ENCODE measurements around the gene DIP2C. TPM values are rescaled to one million over a fixed set of nuclear protein-coding genes. Genes with fewer than 3 reads are reported as not detected.
"Not testable (repeated sequence)": the region's sequence is repeated elsewhere in the genome, so short reads cannot be mapped to it uniquely, and the experiment has no call there.

DIP2C gene
- total RNA-seq, 1 experiment from 2014 or later: 10.7 TPM

DNA sequence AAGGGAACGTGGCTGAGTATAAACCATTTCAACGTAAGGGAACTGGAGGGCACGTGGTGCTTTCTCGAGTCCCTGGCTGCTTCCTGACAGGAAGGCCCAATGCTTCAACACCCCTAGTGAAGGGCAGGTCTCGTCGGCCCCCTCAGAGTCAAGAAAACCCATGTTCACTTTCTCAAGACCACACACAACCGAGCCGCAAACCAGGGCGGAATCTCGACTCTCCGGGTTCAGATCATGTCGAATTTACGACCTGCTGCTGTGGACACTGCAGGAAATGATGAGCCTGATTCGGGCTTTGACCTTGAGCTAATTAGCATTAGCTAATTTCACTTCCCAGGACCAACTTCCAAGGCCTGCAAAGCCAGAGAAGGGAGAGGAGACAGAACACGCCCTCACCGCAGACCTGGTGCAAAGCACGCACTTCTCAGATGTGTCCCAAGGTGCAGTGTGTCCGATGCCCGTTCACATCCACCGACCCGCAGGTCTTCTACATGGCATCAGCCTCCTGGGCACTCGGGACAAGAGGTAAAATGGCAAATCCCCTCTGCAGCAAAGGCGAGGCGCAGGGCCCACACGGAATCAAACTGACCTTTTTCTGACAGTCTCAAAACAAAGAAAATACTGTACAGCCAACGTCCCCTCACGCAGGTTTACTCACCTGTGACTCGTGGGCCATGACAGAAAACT lies 94.7 kb downstream of the DIP2C start:
- Histone ChIP-seq H3K27me3 (no peaks in the 10 kb centered on the region), H3K4me3 (no peak overlapping the region), H3K9me3 (no peaks in the 10 kb centered on the region), H3K36me3 (no peaks in the 10 kb centered on the region)
- DNase-seq: no peak

DNA sequence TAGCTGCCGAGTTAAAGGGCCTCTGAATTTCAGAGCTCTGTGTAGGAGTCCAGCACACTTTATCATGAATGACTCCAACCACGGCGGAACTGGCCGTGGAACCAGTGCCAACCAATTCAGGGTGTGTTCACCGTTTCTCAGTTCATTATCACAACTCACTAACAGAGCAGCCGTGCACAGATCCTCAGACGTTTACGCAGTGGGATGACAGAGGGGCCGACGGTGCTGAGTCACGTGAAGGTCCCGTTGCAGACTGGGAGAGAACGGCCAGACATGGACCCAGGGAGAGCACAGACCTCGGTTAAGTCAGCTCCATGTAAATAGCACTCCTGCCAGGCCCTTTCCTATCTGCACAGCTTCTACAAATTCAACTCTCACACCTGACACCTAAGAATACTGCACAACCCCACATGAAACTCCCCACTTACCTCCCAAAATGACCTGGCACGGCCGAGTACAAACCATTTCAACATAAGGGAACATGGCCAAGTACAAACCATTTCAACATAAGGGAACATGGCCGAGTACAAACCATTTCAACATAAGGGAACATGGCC lies 95.5 kb downstream of the DIP2C start:
- no peaks in the 10 kb centered on the region for H3K9me3 ChIP-seq
- H3K36me3 ChIP-seq: no peaks in the 10 kb centered on the region
- DNase-seq: no peak
- H3K4me3 ChIP-seq: no peak overlapping the region
- H3K27me3 ChIP-seq: no peaks in the 10 kb centered on the region

DNA sequence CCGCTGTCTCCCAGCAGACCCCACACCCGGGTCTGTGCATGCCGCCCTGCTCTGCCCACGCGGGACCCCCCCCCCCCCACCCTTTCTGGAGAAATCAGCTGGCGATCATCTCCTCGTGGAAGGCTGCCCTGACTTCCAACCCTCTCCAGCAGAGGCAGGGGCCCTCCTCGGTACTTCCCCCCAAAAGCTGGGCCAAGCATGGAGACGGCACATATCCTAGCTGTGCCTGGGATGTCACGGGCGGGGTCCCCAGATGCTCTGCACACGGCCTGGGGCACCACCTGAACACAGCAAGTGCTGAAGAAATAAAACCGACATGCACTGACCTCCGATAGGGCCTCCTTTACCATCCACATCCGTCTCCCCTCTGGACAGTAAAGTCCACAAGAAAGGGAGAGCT lies 96.0 kb downstream of the DIP2C start:
- Histone ChIP-seq H3K36me3 (no peaks in the 10 kb centered on the region), H3K27me3 (no peaks in the 10 kb centered on the region), H3K4me3 (no peak overlapping the region), H3K9me3 (no peaks in the 10 kb centered on the region)
- no peak for DNase-seq

DNA sequence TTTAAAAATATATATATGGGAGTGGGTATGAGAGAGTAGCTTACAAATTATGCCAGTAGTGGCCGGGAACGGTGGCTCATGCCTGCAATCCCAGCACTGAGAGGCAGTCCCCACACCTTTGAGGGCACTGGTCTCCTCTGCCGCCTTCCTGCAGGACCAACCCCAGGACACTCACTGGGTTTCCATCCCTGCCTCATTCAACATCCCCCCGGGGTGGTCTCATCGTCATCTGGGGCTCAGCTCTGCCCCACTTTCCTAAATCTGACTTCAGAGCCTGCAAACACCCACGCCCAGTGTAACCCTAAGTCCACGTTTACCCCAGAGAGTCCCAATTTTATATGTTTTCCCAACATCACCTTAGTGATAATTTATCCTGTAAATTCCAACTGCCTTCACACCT lies 96.5 kb downstream of the DIP2C start:
- no peaks in the 10 kb centered on the region for H3K36me3 ChIP-seq
- no peak for DNase-seq
- H3K27me3 ChIP-seq: no peaks in the 10 kb centered on the region
- H3K9me3 ChIP-seq: no peaks in the 10 kb centered on the region
- H3K4me3 ChIP-seq: no peak overlapping the region

DNA sequence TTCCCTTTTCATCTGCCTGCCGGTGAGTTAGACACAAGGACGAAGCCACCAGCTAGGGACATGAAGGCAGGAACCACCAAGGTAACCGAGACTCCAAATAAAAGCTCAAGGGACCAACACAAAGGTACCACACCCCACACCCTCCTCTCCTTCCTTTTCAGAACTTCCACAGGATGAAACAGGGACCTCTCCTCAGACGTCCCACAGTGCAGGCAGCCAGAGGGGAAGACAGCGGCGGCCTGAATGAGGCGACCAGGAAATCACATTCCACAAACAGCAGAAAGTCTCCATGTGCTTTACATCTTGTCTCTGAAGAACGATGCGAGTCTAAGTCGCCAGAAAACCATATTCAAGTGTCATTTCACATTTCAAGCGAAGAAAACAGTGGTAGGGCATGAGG lies 97.8 kb downstream of the DIP2C start:
- H3K9me3 ChIP-seq: no peaks in the 10 kb centered on the region
- DNase-seq: no peak
- no peaks in the 10 kb centered on the region for H3K27me3 ChIP-seq
- no peaks in the 10 kb centered on the region for H3K36me3 ChIP-seq
- no peak overlapping the region for H3K4me3 ChIP-seq

DNA sequence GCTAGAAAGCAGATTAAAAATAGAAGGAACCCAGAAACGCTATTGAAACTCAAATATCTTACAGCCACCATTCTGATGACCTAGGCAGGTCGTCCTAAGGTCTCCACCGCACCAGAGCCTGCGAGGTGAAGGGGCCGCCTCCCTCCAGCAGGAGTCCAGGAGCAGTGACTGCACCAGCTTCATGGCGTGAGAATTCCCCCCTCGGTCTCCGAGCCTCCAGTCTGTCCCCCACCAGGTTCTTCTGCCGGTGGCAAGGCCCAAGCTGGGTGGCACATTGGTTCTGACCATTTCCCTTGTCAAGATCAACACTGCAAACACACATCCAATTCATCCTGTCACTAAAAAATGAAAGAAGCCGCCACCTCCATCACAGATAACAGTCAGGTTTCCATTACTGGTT lies 98.7 kb downstream of the DIP2C start:
- Histone ChIP-seq H3K36me3 (no peaks in the 10 kb centered on the region), H3K4me3 (no peak overlapping the region), H3K9me3 (no peaks in the 10 kb centered on the region), H3K27me3 (no peaks in the 10 kb centered on the region)
- DNase-seq: no peak

DNA sequence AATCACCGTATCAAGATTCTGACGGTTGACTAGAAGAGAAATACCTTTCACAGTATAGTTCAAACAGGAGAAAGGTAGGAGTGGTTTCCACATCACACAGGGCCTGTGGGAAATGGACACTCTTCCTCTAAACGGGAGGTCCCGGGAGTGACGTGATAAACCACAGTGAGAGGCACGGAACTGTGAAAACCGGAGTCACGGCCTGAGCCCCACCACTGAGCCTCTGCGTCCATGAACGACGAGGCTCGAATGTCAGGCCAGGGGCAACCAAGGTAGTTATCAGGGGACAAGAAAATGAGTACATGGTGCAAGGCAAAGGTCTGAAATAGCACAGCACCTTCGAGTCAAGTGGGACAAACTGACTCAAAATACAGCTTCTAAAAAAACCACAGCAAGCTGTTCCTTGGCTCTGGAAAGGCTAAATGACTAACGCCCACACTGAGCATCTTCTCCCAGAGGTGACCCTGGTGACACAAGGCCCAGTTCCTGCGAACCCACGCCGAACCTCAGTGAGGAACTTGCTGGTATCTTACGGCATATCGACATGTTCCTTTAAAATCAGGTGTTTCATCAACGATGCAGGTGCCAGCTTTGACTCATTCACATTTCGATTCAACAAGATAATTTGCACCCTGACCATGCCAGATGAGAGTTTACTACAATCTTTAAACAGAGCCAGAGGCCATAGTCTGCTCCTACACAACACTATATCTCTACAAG lies 99.3 kb downstream of the DIP2C start:
- Histone ChIP-seq H3K9me3 (no peaks in the 10 kb centered on the region), H3K27me3 (no peaks in the 10 kb centered on the region), H3K4me3 (no peak overlapping the region), H3K36me3 (no peaks in the 10 kb centered on the region)
- no peak for DNase-seq

DNA sequence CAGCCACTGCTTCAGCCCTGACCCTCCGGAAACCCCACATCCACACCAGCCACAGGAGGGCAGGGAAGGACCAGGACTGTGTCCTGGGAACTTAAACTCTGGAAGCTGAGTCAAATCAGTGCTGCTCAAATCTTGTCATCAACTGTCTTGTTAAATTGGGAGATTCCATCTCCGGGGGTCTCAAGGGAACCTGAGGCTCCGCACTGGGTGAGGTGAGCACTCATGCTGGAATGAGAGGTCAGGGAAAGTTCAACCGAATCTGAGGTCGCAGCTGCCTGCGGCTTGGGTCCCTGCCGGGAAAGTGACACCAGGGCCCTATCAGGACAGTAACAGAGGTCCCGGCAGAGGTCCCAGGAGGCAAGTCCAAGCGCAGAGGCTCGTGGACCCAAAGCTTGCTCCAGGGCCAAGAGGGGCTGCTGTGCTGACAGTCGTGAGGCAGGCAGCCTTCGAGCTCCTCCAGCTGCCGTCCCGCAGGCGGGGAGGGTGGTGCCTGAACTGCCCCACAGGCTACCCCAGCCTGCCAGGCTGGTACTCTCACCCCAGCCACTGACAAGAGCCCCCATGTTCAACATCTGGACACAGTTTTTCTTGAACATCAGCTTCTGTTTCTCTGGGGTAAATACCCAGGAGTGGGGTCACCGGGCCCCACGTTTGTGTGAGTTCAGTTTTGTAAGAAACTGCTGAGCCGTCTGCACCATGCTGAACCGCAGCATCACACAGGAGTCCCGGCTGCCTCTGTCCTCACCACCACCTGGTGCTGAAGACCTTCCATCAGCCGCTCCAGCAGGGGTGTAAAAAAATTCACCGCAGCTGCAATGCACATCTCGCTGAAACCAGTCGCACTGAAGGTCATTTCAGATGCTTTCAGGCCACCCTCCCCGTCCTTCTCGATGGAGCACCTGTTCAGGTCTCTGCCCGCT lies 101.0 kb downstream of the DIP2C start:
- H3K27me3 ChIP-seq: no peaks in the 10 kb centered on the region
- H3K36me3 ChIP-seq: no peaks in the 10 kb centered on the region
- H3K4me3 ChIP-seq: no peak overlapping the region
- no peaks in the 10 kb centered on the region for H3K9me3 ChIP-seq
- DNase-seq: no peak

DNA sequence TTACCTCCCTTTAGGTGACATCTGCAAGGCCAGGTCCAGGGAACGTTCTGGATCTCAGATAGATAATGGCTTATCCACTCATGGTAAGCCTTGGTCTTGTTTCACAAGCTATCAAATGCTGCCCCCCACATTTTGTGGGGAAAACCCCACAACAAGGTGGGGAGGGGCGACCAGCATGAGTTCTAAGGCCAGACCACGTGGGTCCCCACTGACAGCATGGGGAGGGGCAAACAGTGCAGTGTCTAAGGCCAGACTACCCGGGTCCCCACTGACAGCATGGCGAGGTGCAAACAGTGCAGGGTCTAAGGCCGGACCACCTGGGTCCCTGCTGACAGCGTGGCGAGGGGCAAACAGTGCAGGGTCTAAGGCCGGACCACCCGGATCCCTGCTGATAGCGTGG lies 102.8 kb downstream of the DIP2C start:
- Histone ChIP-seq H3K9me3 (no peaks in the 10 kb centered on the region), H3K36me3 (no peaks in the 10 kb centered on the region), H3K27me3 (no peaks in the 10 kb centered on the region), H3K4me3 (no peak overlapping the region)
- DNase-seq: no peak

DNA sequence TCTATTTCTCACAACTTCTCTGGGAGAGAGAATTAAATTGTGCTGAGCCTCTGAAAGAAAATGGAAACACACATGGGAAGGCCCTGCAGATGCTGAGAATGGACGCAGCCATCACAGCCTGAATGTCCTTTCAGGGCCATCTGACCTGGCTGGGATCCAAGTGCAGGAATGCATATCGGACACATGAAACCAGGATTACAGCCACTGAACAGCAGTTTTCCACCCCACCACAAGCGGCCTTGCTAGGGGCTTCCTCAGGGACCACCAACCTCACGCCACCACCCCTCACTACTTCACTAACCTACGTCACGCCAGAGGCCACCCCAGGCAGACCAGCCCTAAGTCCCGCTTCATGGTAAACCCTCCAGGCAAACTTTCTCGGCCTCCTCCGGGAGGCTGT lies 103.3 kb downstream of the DIP2C start:
- Histone ChIP-seq H3K9me3 (no peaks in the 10 kb centered on the region), H3K36me3 (no peaks in the 10 kb centered on the region), H3K4me3 (no peak overlapping the region), H3K27me3 (no peaks in the 10 kb centered on the region)
- DNase-seq: no peak

DNA sequence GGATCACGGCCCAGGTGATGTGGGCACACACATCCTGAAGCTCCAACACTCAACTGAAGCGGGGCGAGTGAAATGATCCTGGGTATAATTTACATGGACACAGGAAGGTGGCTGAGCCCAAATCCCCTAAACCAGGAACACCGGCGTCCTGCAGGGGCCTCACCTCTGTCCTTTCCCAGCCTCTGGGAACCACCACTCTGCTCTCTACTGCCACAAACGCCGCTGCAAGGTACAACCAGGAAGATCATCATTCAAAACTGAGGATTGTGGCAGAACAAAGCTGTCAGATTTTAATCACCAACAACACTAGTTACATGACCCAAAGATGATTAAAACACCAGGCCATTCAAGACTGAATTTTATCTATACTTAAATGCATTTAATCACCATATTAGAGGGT lies 104.0 kb downstream of the DIP2C start:
- Histone ChIP-seq H3K36me3 (no peaks in the 10 kb centered on the region), H3K9me3 (no peaks in the 10 kb centered on the region), H3K4me3 (no peak overlapping the region), H3K27me3 (no peaks in the 10 kb centered on the region)
- DNase-seq: no peak

DNA sequence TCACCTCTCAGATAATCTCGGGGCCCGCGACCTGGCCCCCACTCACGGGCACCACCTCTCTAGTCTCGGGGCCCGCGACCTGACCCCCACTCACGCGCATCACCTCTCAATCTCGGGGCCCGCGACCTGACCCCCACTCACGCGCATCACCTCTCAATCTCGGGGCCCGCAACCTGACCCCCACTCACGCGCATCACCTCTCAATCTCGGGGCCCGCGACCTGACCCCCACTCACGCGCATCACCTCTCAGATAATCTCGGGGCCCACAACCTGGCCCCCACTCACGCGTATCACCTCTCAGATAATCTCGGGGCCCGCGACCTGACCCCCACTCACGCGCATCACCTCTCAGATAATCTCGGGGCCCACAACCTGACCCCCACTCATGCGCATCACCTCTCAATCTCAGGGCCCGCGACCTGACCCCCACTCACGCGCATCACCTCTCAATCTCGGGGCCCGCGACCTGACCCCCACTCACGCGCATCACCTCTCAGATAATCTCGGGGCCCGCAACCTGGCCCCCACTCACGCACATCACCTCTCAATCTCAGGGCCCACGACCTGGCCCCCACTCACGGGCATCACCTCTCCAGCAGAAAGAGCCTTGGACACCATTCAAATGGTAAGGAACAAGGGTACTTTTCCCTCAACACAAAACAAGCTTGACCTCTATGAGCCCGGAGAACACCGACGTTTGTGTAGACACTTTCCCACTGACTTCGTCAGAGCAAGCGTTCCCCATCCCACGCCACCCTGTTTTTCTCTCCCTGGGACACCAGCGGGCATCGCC lies 104.8 kb downstream of the DIP2C start:
- H3K27me3 ChIP-seq, H3K4me3 ChIP-seq, DNase-seq, H3K9me3 ChIP-seq, H3K36me3 ChIP-seq: not testable (repeated sequence)

DNA sequence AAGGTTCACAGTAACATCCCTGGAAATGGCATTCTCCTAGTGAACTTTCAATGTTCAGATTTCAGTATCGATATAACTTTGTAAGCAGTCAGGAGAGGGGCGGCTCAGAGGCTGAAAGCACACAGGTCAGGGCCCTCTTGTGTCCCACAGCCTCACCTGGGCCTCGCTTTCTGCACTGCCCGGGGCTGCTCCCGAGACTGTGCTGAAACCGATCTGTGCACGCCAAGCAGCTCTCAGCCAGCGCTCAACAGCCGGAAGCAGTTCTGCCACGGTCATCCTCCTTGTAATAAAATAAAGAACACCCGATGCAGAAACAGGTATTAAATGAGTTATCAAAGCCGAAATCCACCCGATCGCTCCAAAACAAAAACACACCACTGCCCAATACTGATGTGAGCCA lies 106.0 kb downstream of the DIP2C start:
- Histone ChIP-seq H3K36me3 (no peaks in the 10 kb centered on the region), H3K4me3 (no peak overlapping the region), H3K9me3 (no peaks in the 10 kb centered on the region), H3K27me3 (no peaks in the 10 kb centered on the region)
- DNase-seq: no peak

DNA sequence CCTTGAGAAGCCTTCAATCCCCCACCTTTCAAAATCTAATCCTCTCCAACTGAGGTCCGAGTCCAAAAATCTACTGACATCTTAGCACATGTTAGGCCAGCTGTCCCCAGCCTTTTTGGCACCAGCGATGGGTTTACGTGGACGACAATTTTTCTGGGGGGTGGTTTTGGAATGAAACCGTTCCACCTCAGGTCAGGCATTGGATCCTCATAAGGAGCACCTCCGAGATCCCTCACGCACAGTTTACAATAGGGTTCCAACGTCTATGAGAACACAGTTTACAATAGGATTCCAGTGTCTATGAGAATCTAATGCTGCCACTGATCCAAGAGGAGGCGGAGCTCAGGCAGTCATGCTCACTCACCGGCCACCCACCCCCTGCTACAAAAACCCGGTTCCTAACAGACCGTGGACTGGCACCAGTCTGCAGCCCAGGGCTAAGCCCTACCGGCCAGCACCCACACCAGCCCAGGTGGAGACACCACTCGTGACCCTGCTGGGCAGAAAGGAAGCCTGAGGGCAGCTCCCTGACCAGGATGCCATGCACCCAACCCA lies 107.6 kb downstream of the DIP2C start:
- H3K27me3 ChIP-seq: no peaks in the 10 kb centered on the region
- H3K36me3 ChIP-seq: no peaks in the 10 kb centered on the region
- peak; percentile 30 for DNase-seq
- no peak overlapping the region for H3K4me3 ChIP-seq
- H3K9me3 ChIP-seq: no peaks in the 10 kb centered on the region

DNA sequence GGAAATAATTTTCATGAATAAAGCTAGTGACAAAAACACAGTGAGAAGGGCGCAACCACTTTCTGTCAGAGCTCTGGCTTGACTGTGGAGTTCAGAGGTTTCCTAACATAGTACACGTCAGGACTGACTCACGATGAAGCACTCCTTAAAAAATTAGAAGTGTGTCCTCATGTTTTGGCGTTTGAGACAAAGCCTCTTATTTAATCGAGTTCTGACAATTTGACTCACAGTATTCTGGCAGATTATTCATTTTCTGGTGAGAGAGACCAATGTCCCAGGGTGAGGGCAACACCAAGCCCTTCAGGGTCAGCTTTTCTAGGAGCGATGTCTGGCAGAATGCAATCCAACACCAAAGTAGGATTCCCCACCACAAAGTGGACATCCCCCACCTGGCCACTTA lies 108.7 kb downstream of the DIP2C start:
- peak; percentile 42 for DNase-seq
- Histone ChIP-seq H3K9me3 (no peaks in the 10 kb centered on the region), H3K27me3 (no peaks in the 10 kb centered on the region), H3K36me3 (no peaks in the 10 kb centered on the region), H3K4me3 (no peak overlapping the region)

DNA sequence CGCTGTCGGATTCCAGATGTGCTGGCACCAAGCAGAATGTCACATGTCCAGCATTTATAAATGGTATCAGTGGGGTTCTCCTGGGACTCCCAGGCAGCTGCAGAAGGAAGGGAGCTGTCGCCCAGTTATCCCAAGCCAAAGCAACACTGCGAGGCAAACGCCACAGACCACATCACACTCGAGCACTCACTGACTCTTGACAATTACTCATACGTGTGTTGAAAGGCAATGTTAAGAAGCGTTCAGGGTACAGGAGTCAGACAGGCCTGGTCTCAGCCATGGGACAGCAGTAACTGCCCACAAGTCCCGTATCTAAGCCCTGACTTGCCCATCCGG lies 113.4 kb downstream of the DIP2C start:
- H3K36me3 ChIP-seq: no peaks in the 10 kb centered on the region
- DNase-seq: no peak
- no peaks in the 10 kb centered on the region for H3K9me3 ChIP-seq
- no peak overlapping the region for H3K4me3 ChIP-seq
- no peaks in the 10 kb centered on the region for H3K27me3 ChIP-seq

Data from MG63 (cell line).